Activated naive CD4-positive, alpha-beta T cell treated with anti-CD3 and anti-CD28 coated beads for 36 hours (primary cell): ENCODE data around the gene GLI2. TPM values are rescaled to one million over a fixed set of nuclear protein-coding genes. Genes with fewer than 3 reads are reported as not detected.

Experiments used
- CTCF ChIA-PET: fragments of 350-600 bp; sonication (Branson Sonifier 250); formaldehyde crosslinking; loops from one replicate; lab custom pipeline; 2021; ENCODE audit warnings: antibody characterized with exemption; lab: Charles Lee
- DNase-seq: peaks from one replicate; pipeline ENCODE4 v3.0.0-alpha.2; 2020
- H3K27ac Mint-ChIP-seq: one replicate; pipeline ENCODE4 v1.8.0; 2021; ENCODE audit warnings: mild to moderate bottlenecking, mixed read lengths
- H3K27me3 Mint-ChIP-seq: one replicate; pipeline ENCODE4 v1.8.0; 2021; ENCODE audit warnings: low read depth, mixed read lengths
- H3K36me3 Mint-ChIP-seq: one replicate; pipeline ENCODE4 v1.8.0; 2021; ENCODE audit warnings: low read depth, mixed read lengths
- H3K4me1 Mint-ChIP-seq: one replicate; pipeline ENCODE4 v1.8.0; 2021; ENCODE audit warnings: low read depth, mixed read lengths
- H3K4me3 Mint-ChIP-seq: one replicate; pipeline ENCODE4 v1.8.0; 2021; ENCODE audit warnings: mild to moderate bottlenecking, moderate library complexity, mixed read lengths
- H3K9me3 Mint-ChIP-seq: one replicate; pipeline ENCODE4 v1.8.0; 2021; ENCODE audit warnings: mixed read lengths
- intact Hi-C: fragments of 100-400 bp; cut with micrococcal nuclease; formaldehyde crosslinking; loops from one replicate; pipeline ENCODE4 v1.15.1; 2023
- total RNA-seq, 2 experiments: library from RNA; stranded (reverse); gene quantifications; one replicate each; pipeline ENCODE4 v1.2.3, GENCODE V29; 2021

Gene GLI2
- total RNA-seq, 2 experiments from 2014 or later, result not detected

- intact Hi-C loops, result no loop called here
- H3K27ac Mint-ChIP-seq, result no peak overlapping the region
- H3K4me1 Mint-ChIP-seq, result no peaks in the 10 kb centered on the region
- H3K9me3 Mint-ChIP-seq, result no peaks in the 10 kb centered on the region
- no peak for DNase-seq
- CTCF ChIA-PET, result no interaction called here
- no peak overlapping the region for H3K4me3 Mint-ChIP-seq
- no peaks in the 10 kb centered on the region for H3K36me3 Mint-ChIP-seq
- H3K27me3 Mint-ChIP-seq, result no peaks in the 10 kb centered on the region
Measured at GRCh38 chr2:120772261-120772660, 36.6 kb downstream of the GLI2 start.

GRCh38 chr2:120773186-120773800 lies 37.6 kb downstream of the GLI2 start:
- Mint-ChIP-seq H3K27ac (no peak overlapping the region), H3K4me3 (no peak overlapping the region), H3K4me1 (no peaks in the 10 kb centered on the region), H3K27me3 (no peaks in the 10 kb centered on the region), H3K36me3 (no peaks in the 10 kb centered on the region), H3K9me3 (no peaks in the 10 kb centered on the region)
- CTCF ChIA-PET, result no interaction called here
- no peak for DNase-seq
- intact Hi-C loops, result no loop called here

- no peak overlapping the region for H3K27ac Mint-ChIP-seq
Measured at GRCh38 chr2:120774557-120775160, 39.0 kb downstream of the GLI2 start.

GRCh38 chr2:120775194-120775593 lies 39.5 kb downstream of the GLI2 start:
- Mint-ChIP-seq H3K4me1 (no peaks in the 10 kb centered on the region), H3K36me3 (no peaks in the 10 kb centered on the region), H3K27me3 (no peaks in the 10 kb centered on the region), H3K9me3 (no peaks in the 10 kb centered on the region), H3K4me3 (no peak overlapping the region), H3K27ac (no peak overlapping the region)
- no peak for DNase-seq
- CTCF ChIA-PET, result no interaction called here
- intact Hi-C loops, result no loop called here

More at GRCh38 chr2:120774557-120775160, 39.0 kb downstream of the GLI2 start:
- no peak for DNase-seq
- Mint-ChIP-seq H3K36me3 (no peaks in the 10 kb centered on the region), H3K4me1 (no peaks in the 10 kb centered on the region), H3K27me3 (no peaks in the 10 kb centered on the region), H3K9me3 (no peaks in the 10 kb centered on the region), H3K4me3 (no peak overlapping the region)
- intact Hi-C loops, result no loop called here
- CTCF ChIA-PET, result no interaction called here

- H3K27me3 Mint-ChIP-seq, result no peaks in the 10 kb centered on the region
- no peak for DNase-seq
- no peak overlapping the region for H3K4me3 Mint-ChIP-seq
- no peak overlapping the region for H3K27ac Mint-ChIP-seq
- CTCF ChIA-PET, result no interaction called here
- no peaks in the 10 kb centered on the region for H3K36me3 Mint-ChIP-seq
- intact Hi-C loops, result no loop called here
- no peaks in the 10 kb centered on the region for H3K4me1 Mint-ChIP-seq
- H3K9me3 Mint-ChIP-seq, result no peaks in the 10 kb centered on the region
Measured at GRCh38 chr2:120775801-120776589, 40.3 kb downstream of the GLI2 start.

GRCh38 chr2:120776649-120777048 lies 41.0 kb downstream of the GLI2 start:
- Mint-ChIP-seq H3K4me3 (no peak overlapping the region), H3K27ac (no peak overlapping the region), H3K9me3 (no peaks in the 10 kb centered on the region), H3K4me1 (no peaks in the 10 kb centered on the region), H3K36me3 (no peaks in the 10 kb centered on the region), H3K27me3 (no peaks in the 10 kb centered on the region)
- CTCF ChIA-PET, result no interaction called here
- intact Hi-C loops, result no loop called here
- DNase-seq, result no peak

GRCh38 chr2:120777170-120777751 lies 41.6 kb downstream of the GLI2 start:
- CTCF ChIA-PET, result no interaction called here
- Mint-ChIP-seq H3K4me1 (no peaks in the 10 kb centered on the region), H3K36me3 (no peaks in the 10 kb centered on the region), H3K27ac (no peak overlapping the region), H3K9me3 (no peaks in the 10 kb centered on the region), H3K4me3 (no peak overlapping the region), H3K27me3 (no peaks in the 10 kb centered on the region)
- intact Hi-C loops, result no loop called here
- DNase-seq, result no peak

GRCh38 chr2:120777787-120778186 lies 42.1 kb downstream of the GLI2 start:
- H3K4me3 Mint-ChIP-seq, result no peak overlapping the region
- CTCF ChIA-PET, result no interaction called here
- intact Hi-C loops, result no loop called here
- no peaks in the 10 kb centered on the region for H3K27me3 Mint-ChIP-seq
- H3K36me3 Mint-ChIP-seq, result no peaks in the 10 kb centered on the region
- no peaks in the 10 kb centered on the region for H3K4me1 Mint-ChIP-seq
- H3K9me3 Mint-ChIP-seq, result no peaks in the 10 kb centered on the region
- DNase-seq, result no peak
- no peak overlapping the region for H3K27ac Mint-ChIP-seq

- H3K4me3 Mint-ChIP-seq, result no peak overlapping the region
- no peaks in the 10 kb centered on the region for H3K9me3 Mint-ChIP-seq
- no peaks in the 10 kb centered on the region for H3K27me3 Mint-ChIP-seq
- H3K4me1 Mint-ChIP-seq, result peaks cover 2% of the 10 kb centered on the region
- CTCF ChIA-PET, result no interaction called here
- no peak overlapping the region for H3K27ac Mint-ChIP-seq
- intact Hi-C loops, result no loop called here
- no peak for DNase-seq
- no peaks in the 10 kb centered on the region for H3K36me3 Mint-ChIP-seq
Measured at GRCh38 chr2:120778244-120778643, 42.6 kb downstream of the GLI2 start.

GRCh38 chr2:120779781-120780283 lies 44.2 kb downstream of the GLI2 start:
- no peaks in the 10 kb centered on the region for H3K9me3 Mint-ChIP-seq
- CTCF ChIA-PET, result no interaction called here
- H3K36me3 Mint-ChIP-seq, result no peaks in the 10 kb centered on the region
- no peak overlapping the region for H3K27ac Mint-ChIP-seq
- no peaks in the 10 kb centered on the region for H3K27me3 Mint-ChIP-seq
- no peak overlapping the region for H3K4me3 Mint-ChIP-seq
- intact Hi-C loops, result no loop called here
- peaks cover 4% of the 10 kb centered on the region for H3K4me1 Mint-ChIP-seq
- DNase-seq, result no peak

- H3K9me3 Mint-ChIP-seq, result no peaks in the 10 kb centered on the region
- no peaks in the 10 kb centered on the region for H3K36me3 Mint-ChIP-seq
- no peak for DNase-seq
- H3K4me3 Mint-ChIP-seq, result no peak overlapping the region
- H3K4me1 Mint-ChIP-seq, result peaks cover 4% of the 10 kb centered on the region
- CTCF ChIA-PET, result no interaction called here
- no peaks in the 10 kb centered on the region for H3K27me3 Mint-ChIP-seq
- intact Hi-C loops, result no loop called here
- no peak overlapping the region for H3K27ac Mint-ChIP-seq
Measured at GRCh38 chr2:120780402-120780801, 44.7 kb downstream of the GLI2 start.

- no peak overlapping the region for H3K4me3 Mint-ChIP-seq
- H3K27ac Mint-ChIP-seq, result no peak overlapping the region
- H3K9me3 Mint-ChIP-seq, result no peaks in the 10 kb centered on the region
- H3K27me3 Mint-ChIP-seq, result no peaks in the 10 kb centered on the region
- CTCF ChIA-PET, result no interaction called here
- DNase-seq, result no peak
- no peaks in the 10 kb centered on the region for H3K36me3 Mint-ChIP-seq
- intact Hi-C loops, result no loop called here
- H3K4me1 Mint-ChIP-seq, result peaks cover 4% of the 10 kb centered on the region
Measured at GRCh38 chr2:120783371-120783791, 47.7 kb downstream of the GLI2 start.
